Measurements from ENCODE around the gene PDZRN3. TPM values are rescaled to one million over a fixed set of nuclear protein-coding genes. Genes with fewer than 3 reads are reported as not detected.
A peak's percentile ranks its signal among the peaks of the same experiment; 100 is the strongest.

Gene PDZRN3
- total RNA-seq, 1 donor from 2014 or later: 75.9 TPM

DNA sequence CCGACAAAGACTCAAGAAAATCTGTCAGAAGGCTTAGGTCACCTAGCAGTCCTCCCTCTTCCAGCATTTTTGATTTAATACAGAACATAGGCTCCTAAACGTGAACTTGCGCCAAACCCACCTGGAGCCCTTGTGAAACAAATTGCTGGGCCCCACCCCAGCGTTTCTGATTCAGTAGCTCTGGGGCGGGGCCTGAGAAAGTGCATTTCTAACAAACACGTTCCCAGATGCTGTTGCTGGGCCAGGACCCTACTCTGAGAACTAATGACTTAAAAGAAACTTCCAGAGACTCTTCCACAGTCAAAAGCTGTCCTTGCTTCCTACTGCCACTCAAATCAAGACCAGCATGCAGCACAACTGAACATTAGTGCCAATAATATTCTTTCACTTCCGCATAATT, 198.1 kb downstream of the PDZRN3 start:
- intact Hi-C loops (cut with DNase I): no loop called here
- H3K27ac ChIP-seq: peak overlapping the region; percentile 33
- DNase-seq (ENCODE audit: extremely low spot score in 2 of 2): peak in 1 of 2 donors; percentile 58
- H3K4me3 ChIP-seq: no peak overlapping the region
- no peaks in the 10 kb centered on the region for H3K27me3 ChIP-seq
- peaks cover 47% of the 10 kb centered on the region for H3K4me1 ChIP-seq
- no peaks in the 10 kb centered on the region for H3K9me3 ChIP-seq
- TF ChIP-seq POLR2A (IDR thresholded peaks at IDR 0.05) (no peak), POLR2AphosphoS5 (IDR thresholded peaks at IDR 0.05; ENCODE audit: insufficient read depth in 1 of 2, low read depth in 1 of 2) (no peak)
- TF ChIP-seq, protein P1, sequence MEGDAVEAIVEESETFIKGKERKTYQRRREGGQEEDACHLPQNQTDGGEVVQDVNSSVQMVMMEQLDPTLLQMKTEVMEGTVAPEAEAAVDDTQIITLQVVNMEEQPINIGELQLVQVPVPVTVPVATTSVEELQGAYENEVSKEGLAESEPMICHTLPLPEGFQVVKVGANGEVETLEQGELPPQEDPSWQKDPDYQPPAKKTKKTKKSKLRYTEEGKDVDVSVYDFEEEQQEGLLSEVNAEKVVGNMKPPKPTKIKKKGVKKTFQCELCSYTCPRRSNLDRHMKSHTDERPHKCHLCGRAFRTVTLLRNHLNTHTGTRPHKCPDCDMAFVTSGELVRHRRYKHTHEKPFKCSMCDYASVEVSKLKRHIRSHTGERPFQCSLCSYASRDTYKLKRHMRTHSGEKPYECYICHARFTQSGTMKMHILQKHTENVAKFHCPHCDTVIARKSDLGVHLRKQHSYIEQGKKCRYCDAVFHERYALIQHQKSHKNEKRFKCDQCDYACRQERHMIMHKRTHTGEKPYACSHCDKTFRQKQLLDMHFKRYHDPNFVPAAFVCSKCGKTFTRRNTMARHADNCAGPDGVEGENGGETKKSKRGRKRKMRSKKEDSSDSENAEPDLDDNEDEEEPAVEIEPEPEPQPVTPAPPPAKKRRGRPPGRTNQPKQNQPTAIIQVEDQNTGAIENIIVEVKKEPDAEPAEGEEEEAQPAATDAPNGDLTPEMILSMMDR (IDR thresholded peaks at IDR 0.05): no peak
- no peaks in the 10 kb centered on the region for H3K36me3 ChIP-seq

DNA sequence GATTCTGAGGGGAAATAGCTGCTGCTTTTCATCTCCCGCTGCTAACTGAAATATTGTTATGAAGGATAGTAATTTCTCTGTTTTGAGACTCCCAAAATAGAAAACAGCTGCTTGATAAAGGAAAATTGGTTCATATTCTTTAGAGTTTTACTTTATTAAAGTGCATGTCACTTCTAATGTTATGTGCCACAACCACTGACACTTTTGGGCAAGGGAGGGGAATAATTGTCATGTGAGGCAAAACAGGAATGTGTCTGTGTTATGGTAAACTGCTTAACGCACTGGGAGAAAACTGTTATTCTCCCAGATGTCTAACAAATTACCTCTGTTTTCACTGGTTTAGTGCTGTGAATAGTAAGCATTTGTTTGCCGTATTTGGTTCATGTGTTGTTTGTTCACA, 201.6 kb downstream of the PDZRN3 start:
- Histone ChIP-seq H3K4me1 (peaks cover 48% of the 10 kb centered on the region), H3K27ac (peak overlapping the region; percentile 75)
- intact Hi-C loops (cut with DNase I): no loop called here

DNA sequence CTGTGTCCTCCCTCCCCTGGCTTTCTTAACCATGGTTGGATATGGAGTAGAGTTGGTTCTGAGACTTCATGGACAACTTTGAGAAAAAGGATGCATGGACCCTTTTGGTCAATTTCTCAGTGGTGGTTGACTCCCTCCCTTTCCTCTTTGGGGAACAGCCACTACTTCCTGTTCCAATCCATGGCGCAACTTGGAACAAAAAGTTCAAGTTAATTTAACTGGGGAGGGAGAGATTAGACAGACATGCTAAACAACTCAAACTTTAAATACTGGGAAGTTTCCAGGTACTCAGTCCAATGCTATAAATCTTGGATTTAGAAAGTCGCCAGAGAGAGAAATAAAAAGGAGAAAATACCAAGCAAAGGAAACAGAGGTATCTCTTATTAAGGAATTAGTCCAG, 202.2 kb downstream of the PDZRN3 start:
- DNase-seq (ENCODE audit: extremely low spot score in 2 of 2): peak in 1 of 2 donors; percentile 74
- H3K27ac ChIP-seq: peak overlapping the region; percentile 75

More for the DNA sequence above, 201.6 kb downstream of the PDZRN3 start:
- Histone ChIP-seq H3K27me3 (no peaks in the 10 kb centered on the region), H3K4me3 (peak overlapping the region in 1 of 2 donors; percentile 7), H3K9me3 (no peaks in the 10 kb centered on the region), H3K36me3 (no peaks in the 10 kb centered on the region)
- DNase-seq (ENCODE audit: extremely low spot score in 2 of 2): peak in 1 of 2 donors; percentile 8
- TF ChIP-seq POLR2A (IDR thresholded peaks at IDR 0.05): no peak
- TF ChIP-seq, protein P1 (IDR thresholded peaks at IDR 0.05): no peak
- no peak for TF ChIP-seq POLR2AphosphoS5 (IDR thresholded peaks at IDR 0.05; ENCODE audit: insufficient read depth in 1 of 2, low read depth in 1 of 2)

DNA sequence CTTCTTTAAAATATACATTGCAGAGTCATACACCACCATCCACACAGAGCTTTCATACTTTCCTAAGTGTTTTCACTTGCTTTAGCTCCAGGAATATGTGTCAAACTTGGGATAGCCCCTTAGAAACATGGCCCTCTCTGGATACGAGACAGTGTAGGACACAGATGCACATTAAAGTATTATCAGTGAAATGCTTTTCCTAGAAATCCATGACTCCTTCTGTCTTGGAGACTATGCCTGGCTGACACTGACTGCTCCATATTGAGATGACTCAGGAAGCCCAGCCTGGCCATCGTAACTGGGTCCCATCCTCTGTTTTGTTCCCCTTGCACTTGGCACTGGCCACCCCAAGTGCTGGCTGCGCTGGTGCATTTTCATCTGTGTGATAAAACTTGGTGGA, 204.8 kb downstream of the PDZRN3 start:
- intact Hi-C loops (cut with DNase I): no loop called here
- peaks cover 41% of the 10 kb centered on the region for H3K4me1 ChIP-seq

More for the DNA sequence above, 202.2 kb downstream of the PDZRN3 start:
- H3K9me3 ChIP-seq: no peaks in the 10 kb centered on the region
- peaks cover 49% of the 10 kb centered on the region for H3K4me1 ChIP-seq
- no peaks in the 10 kb centered on the region for H3K36me3 ChIP-seq
- H3K27me3 ChIP-seq: no peaks in the 10 kb centered on the region
- TF ChIP-seq, protein P1 (IDR thresholded peaks at IDR 0.05): no peak
- TF ChIP-seq POLR2AphosphoS5 (IDR thresholded peaks at IDR 0.05; ENCODE audit: insufficient read depth in 1 of 2, low read depth in 1 of 2) (peak; percentile 43 to 80), POLR2A (IDR thresholded peaks at IDR 0.05) (no peak)
- no peak overlapping the region for H3K4me3 ChIP-seq
- intact Hi-C loops (cut with DNase I): no loop called here

More for the DNA sequence above, 204.8 kb downstream of the PDZRN3 start:
- Histone ChIP-seq H3K27me3 (no peaks in the 10 kb centered on the region), H3K27ac (peak overlapping the region; percentile 75), H3K9me3 (no peaks in the 10 kb centered on the region), H3K4me3 (no peak overlapping the region), H3K36me3 (no peaks in the 10 kb centered on the region)
- TF ChIP-seq POLR2AphosphoS5 (IDR thresholded peaks at IDR 0.05; ENCODE audit: insufficient read depth in 1 of 2, low read depth in 1 of 2) (no peak), POLR2A (IDR thresholded peaks at IDR 0.05) (no peak)
- TF ChIP-seq, protein P1 (IDR thresholded peaks at IDR 0.05): no peak
- peak in 1 of 2 donors; percentile 71 for DNase-seq (ENCODE audit: extremely low spot score in 2 of 2)
